Measurements from ENCODE around the gene VSIG2.
A peak's percentile ranks its signal among the peaks of the same experiment; 100 is the strongest.

VSIG2 gene

GRCh38 chr11:124747406-124748099 lies 4.5 kb downstream of the VSIG2 start:
- no peaks in the 10 kb centered on the region for H3K27me3 ChIP-seq

DNA sequence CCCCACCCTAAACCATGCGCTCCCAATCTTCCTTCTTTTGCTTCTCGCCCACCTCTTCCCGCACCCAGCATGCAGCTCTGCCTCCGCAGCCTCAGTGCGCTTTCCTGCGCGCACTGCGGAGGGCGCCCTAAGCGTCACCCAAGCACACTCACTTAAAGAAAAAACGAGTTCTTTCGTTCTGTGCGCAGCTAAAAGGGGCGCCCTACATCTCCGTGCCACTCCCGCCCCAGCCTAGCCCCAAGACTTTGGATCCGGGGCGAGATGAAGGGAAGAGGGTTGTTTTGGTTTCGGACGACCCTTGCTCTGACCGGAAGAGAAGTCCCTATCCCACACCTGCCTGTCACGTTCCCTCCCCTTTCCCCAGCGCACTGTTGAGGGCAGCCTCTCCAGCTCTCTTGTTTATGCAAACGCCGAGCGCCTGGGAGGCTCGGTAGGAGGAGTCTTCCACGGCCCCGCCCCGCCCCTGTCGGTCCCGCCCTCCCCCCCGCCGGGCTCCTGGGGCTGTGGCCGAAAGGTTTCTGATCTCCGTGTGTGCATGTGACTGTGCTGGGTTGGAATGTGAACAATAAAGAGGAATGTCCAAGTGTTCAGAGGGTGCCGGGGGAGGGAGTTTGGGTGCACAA lies 5.3 kb downstream of the VSIG2 start:
- peak; percentile 65 to 91 for DNase-seq
- no peaks in the 10 kb centered on the region for H3K9me3 ChIP-seq
- peak overlapping the region; percentile 60 to 61 for H3K4me3 ChIP-seq
- intact Hi-C loops (cut with DNase I; ENCODE audit: low total_unique reads): loop anchor here (10.0 kb wide), 1 partner anchor 48 kb away; no protein-coding TSS in a partner anchor
- H3K27me3 ChIP-seq: no peaks in the 10 kb centered on the region
- H3K36me3 ChIP-seq: peaks cover 0 to 12% (median 6%) of the 10 kb centered on the region in 3 donors
- TF ChIP-seq, protein P1, sequence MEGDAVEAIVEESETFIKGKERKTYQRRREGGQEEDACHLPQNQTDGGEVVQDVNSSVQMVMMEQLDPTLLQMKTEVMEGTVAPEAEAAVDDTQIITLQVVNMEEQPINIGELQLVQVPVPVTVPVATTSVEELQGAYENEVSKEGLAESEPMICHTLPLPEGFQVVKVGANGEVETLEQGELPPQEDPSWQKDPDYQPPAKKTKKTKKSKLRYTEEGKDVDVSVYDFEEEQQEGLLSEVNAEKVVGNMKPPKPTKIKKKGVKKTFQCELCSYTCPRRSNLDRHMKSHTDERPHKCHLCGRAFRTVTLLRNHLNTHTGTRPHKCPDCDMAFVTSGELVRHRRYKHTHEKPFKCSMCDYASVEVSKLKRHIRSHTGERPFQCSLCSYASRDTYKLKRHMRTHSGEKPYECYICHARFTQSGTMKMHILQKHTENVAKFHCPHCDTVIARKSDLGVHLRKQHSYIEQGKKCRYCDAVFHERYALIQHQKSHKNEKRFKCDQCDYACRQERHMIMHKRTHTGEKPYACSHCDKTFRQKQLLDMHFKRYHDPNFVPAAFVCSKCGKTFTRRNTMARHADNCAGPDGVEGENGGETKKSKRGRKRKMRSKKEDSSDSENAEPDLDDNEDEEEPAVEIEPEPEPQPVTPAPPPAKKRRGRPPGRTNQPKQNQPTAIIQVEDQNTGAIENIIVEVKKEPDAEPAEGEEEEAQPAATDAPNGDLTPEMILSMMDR (IDR thresholded peaks at IDR 0.05): peak; percentile 34
- peak overlapping the region; percentile 77 to 80 for H3K27ac ChIP-seq
- H3K4me1 ChIP-seq: peaks cover 0 to 36% (median 11%) of the 10 kb centered on the region in 4 donors

More at GRCh38 chr11:124747406-124748099, 4.5 kb downstream of the VSIG2 start:
- DNase-seq: no peak
- Histone ChIP-seq H3K36me3 (peaks cover 4 to 21% (median 15%) of the 10 kb centered on the region in 3 donors), H3K4me3 (peak overlapping the region in 1 of 2 donors; percentile 60), H3K9me3 (no peaks in the 10 kb centered on the region), H3K4me1 (peaks cover 0 to 44% (median 15%) of the 10 kb centered on the region in 4 donors), H3K27ac (peak overlapping the region; percentile 77 to 80)
- intact Hi-C loops (cut with DNase I; ENCODE audit: low total_unique reads): loop anchor here (10.0 kb wide), 1 partner anchor 47 kb away; no protein-coding TSS in a partner anchor
- TF ChIP-seq, protein P1 (IDR thresholded peaks at IDR 0.05): no peak

- H3K27ac ChIP-seq: peak overlapping the region; percentile 77 to 80
- peaks cover 0 to 39% (median 10%) of the 10 kb centered on the region in 4 donors for H3K4me1 ChIP-seq
- intact Hi-C loops (cut with DNase I; ENCODE audit: low total_unique reads): loop anchor here (10.0 kb wide), 1 partner anchor 49 kb away; no protein-coding TSS in a partner anchor
- H3K4me3 ChIP-seq: peak overlapping the region; percentile 60 to 61
- no peak for DNase-seq
- TF ChIP-seq, protein P1 (IDR thresholded peaks at IDR 0.05): no peak
- H3K27me3 ChIP-seq: no peaks in the 10 kb centered on the region
- no peaks in the 10 kb centered on the region for H3K9me3 ChIP-seq
- H3K36me3 ChIP-seq: peaks cover 0 to 7% (median 0%) of the 10 kb centered on the region in 3 donors
Observed at GRCh38 chr11:124745835-124746620, 6.0 kb downstream of the VSIG2 start.

DNA sequence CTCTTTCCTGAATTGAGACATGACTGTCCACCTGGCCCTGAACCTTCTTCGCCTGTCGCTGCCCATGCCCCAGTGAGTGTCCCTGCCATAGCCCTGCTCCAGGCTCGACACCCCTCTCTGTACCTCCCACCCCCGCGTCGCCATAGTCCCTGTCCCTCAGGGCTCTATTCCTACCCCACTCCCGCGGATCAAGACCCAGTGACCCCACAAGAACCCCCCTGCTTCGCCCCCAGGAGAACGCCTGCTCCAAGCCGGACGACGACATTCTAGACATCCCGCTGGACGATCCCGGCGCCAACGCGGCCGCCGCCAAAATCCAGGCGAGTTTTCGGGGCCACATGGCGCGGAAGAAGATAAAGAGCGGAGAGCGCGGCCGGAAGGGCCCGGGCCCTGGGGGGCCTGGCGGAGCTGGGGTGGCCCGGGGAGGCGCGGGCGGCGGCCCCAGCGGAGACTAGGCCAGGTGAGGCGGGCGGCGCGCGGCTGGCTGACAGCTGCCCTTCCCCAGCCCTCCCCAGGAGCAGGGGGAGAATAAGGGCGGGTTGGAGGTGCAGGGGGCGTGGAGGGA lies 6.7 kb downstream of the VSIG2 start:
- Histone ChIP-seq H3K27me3 (no peaks in the 10 kb centered on the region), H3K4me3 (peak overlapping the region; percentile 60 to 61), H3K36me3 (peaks cover 0 to 4% (median 0%) of the 10 kb centered on the region in 3 donors), H3K9me3 (no peaks in the 10 kb centered on the region), H3K27ac (peak overlapping the region in 1 of 2 donors; percentile 77), H3K4me1 (peaks cover 0 to 44% (median 14%) of the 10 kb centered on the region in 4 donors)
- TF ChIP-seq, protein P1 (IDR thresholded peaks at IDR 0.05): no peak
- no peak for DNase-seq
- intact Hi-C loops (cut with DNase I; ENCODE audit: low total_unique reads): loop anchor here (10.0 kb wide), 1 partner anchor 49 kb away; no protein-coding TSS in a partner anchor

DNA sequence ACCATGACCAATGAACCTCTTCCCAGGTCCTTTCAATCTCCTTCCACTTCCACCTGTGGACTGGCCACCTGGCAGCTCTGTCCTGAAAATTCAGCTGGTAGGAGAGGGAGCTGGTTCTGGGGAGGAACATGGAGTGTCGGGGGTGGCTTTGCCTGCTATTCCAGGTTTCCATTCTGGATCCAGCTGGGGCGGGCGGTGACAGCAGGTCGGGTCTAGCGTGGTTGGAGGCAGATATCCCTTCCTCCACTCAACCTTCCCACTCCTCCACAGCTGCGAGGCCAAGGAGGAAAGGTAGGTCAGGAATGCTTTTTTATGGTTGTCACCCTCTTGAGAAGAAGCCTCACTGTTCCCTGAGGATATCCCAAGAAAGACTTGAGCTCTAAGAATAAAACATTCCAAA lies 9.0 kb downstream of the VSIG2 start:
- Histone ChIP-seq H3K27ac (no peak overlapping the region), H3K27me3 (no peaks in the 10 kb centered on the region), H3K9me3 (no peaks in the 10 kb centered on the region), H3K4me3 (no peak overlapping the region), H3K4me1 (peaks cover 0 to 51% (median 22%) of the 10 kb centered on the region in 4 donors), H3K36me3 (no peaks in the 10 kb centered on the region)
- DNase-seq: no peak
- intact Hi-C loops (cut with DNase I; ENCODE audit: low total_unique reads): loop anchor here (10.0 kb wide), 1 partner anchor 52 kb away; no protein-coding TSS in a partner anchor
- TF ChIP-seq, protein P1 (IDR thresholded peaks at IDR 0.05): no peak

Data from tibial artery (tissue), 4 donors.